RWPE1 (cell line): ENCODE data around the gene RAB30.

Experiments
- CTCF ChIA-PET: fragments of 350-600 bp; sonication (Branson Sonifier 250); formaldehyde crosslinking; extraction: SDS; loops from one replicate; lab custom pipeline; 2021; lab: Yijun Ruan, JAX
- POLR2A ChIA-PET: fragments of 400-600 bp; formaldehyde crosslinking; extraction: SDS; loops from one replicate; lab custom pipeline; 2020; ENCODE audit warnings: antibody characterized with exemption; ENCODE audit not compliant: low non-redundant PET; lab: Yijun Ruan, JAX
- DNase-seq: peaks from one replicate; pipeline ENCODE4 v3.0.0; 2012; ENCODE audit warnings: low spot score
- H3K27ac ChIP-seq: fragments of 450-650 bp; 2 replicates; pipeline ENCODE4 v1.5.1; 2017
- CTCF ChIP-seq: fragments of 450-650 bp; conservative IDR thresholded peaks from 2 replicates; pipeline ENCODE4 v1.5.1; 2017; ENCODE audit warnings: low read depth, mild to moderate bottlenecking

RAB30 gene

GRCh38 chr11:82980292-82980691 lies 91.4 kb downstream of the RAB30 start:
- no peak overlapping the region for H3K27ac ChIP-seq

GRCh38 chr11:82979824-82980223 lies 91.9 kb downstream of the RAB30 start:
- ChIA-PET POLR2A (no interaction called here), CTCF (no interaction called here)
- TF ChIP-seq CTCF: no peak
- H3K27ac ChIP-seq: no peak overlapping the region
- DNase-seq: no peak

More at GRCh38 chr11:82980292-82980691, 91.4 kb downstream of the RAB30 start:
- DNase-seq: peak; percentile 82
- TF ChIP-seq CTCF: no peak
- POLR2A ChIA-PET: no interaction called here
- CTCF ChIA-PET: interaction anchor here (0.6 kb wide), 1 partner anchor 45 kb away, joined by 3 read pairs; no protein-coding TSS in a partner anchor

DNA sequence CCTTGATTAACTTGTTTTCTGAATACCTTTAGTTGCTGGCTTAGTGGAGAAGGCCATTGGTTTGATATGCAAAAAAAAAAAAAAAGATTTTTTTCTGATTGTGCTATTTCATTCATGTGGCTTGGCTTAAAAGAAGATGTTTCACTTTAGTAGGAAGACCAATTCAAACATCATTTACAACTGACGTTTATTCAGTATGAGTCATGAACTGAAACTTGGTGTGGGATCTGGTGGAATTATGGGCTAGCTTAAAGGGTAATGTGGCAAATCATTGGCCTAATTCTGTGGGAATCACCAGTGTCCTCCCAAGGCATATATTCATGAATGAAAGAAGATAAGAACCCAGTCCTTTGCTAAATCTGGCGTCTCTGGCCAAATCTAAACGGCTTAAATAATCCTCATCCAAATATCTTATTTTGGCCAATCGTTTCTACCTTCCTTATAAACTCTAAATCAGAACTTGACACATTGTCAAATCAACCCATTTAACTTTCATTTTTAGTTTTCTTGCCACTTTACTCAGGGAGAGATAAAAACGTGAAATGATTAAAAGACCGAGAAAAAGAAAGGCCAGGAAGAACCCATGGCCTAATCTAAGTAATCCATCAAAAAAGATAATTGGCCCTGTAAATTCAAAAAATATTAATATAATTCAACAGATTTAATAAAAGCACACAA lies 93.1 kb downstream of the RAB30 start:
- POLR2A ChIA-PET: no interaction called here

GRCh38 chr11:82976786-82977185 lies 94.9 kb downstream of the RAB30 start:
- POLR2A ChIA-PET: no interaction called here
- no peak for DNase-seq
- CTCF ChIA-PET: no interaction called here
- TF ChIP-seq CTCF: no peak
- H3K27ac ChIP-seq: no peak overlapping the region

More for the DNA sequence above, 93.1 kb downstream of the RAB30 start:
- peak; percentile 44 for DNase-seq
- CTCF ChIA-PET: no interaction called here
- TF ChIP-seq CTCF: no peak
- no peak overlapping the region for H3K27ac ChIP-seq

DNA sequence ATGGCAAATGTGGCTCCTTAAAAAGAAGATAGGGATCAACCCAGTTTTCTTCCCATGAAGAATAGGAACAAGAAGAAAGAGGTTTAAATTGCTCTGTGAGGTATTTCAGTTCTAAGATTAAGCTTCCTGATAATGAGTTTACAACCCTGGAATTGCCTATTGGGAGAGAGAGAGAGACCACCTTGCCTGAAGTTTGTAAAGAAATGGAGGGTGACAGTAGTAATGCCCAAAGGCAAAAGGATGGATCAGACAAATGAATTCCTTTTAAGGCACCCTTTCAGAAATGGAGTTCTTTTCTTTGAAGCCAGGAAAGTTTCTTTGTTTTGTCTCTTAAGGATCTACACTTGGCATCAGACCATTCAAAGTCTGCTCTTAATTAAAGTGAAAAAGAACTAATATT lies 95.8 kb downstream of the RAB30 start:
- no peak for TF ChIP-seq CTCF
- DNase-seq: no peak
- POLR2A ChIA-PET: no interaction called here
- no peak overlapping the region for H3K27ac ChIP-seq
- CTCF ChIA-PET: interaction anchor here (0.7 kb wide), 1 partner anchor 13 kb away, joined by 4 read pairs; no protein-coding TSS in a partner anchor

DNA sequence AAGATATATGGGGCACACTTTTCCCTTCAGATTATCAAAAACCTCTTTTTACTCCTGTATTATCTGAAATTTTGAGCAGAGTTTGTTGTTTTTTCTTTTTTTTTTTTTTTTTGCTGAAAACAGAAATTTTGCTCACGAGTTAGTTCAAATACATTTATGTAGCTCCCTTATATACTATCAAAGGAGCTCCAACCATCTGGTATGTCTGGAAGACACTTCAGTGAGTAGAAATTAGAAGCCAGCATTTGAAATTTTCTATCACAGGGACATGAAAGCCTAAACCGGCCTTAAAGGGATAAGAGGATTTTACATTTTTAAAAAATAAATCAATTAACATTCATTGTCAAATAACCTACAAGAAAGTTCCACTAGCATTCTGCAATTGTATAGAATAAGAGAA lies 96.8 kb downstream of the RAB30 start:
- POLR2A ChIA-PET: no interaction called here

More for the DNA sequence above, 96.8 kb downstream of the RAB30 start:
- no peak for DNase-seq
- H3K27ac ChIP-seq: no peak overlapping the region
- CTCF ChIA-PET: interaction anchor here (0.5 to 0.7 kb wide), 2 partner anchors 276 to 588 kb away, joined by 3 read pairs; no protein-coding TSS in a partner anchor
- TF ChIP-seq CTCF: no peak
